ENCODE data around the gene ARHGAP24. TPM values are rescaled to one million over a fixed set of nuclear protein-coding genes. Genes with fewer than 3 reads are reported as not detected.
"Not testable (repeated sequence)": the region's sequence is repeated elsewhere in the genome, so short reads cannot be mapped to it uniquely, and the experiment has no call there.

ARHGAP24 gene
- total and polyA plus RNA-seq, 4 donors, result 10.0 to 79.4 (median 21.6) TPM

DNA sequence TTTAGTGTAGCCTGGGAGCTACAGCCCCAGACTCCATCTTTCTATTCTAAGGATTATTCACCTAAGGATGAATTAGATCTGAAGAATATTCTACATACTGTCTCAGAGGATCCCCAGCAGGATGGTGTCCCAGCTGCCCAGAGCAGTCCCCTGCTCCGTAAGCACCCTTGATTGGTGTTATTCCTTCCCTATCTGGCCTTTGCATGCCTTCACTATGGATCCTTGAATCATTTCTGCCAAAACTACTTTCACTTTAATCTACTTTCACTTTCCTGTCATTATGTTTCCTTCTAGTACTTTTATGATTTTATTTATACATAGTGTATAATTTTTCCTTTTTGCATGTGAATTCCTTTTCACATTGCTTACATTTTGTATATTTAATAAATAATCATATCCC, 39.2 kb downstream of the ARHGAP24 start:
- no peak for ATAC-seq (ENCODE audit: insufficient read depth, low FRiP score)
- Histone ChIP-seq H3K4me3 (no peak overlapping the region), H3K9ac (ENCODE audit: insufficient read depth in 1 of 2, low read length in 2 of 2) (peak overlapping the region in 1 of 2 donors; percentile 58)

DNA sequence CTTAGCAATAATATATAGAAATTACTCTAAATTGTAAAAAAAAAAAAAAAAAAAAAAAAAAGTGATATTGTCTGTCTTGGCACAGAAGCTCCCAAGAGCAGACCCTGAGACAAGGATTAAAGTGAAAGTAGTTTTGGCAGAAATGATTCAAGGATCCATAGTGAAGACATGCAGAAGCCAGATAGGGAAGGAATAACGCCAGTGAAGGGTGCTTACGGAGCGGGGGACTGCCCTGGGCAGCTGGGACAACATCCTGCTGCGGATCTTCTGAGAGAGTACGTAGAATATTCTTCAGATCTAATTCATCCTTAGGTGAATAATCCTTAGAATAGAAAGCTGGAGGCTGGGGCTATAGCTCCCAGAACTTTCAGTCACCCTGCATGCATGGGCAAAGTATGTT, 39.8 kb downstream of the ARHGAP24 start:
- TF ChIP-seq, protein P1, sequence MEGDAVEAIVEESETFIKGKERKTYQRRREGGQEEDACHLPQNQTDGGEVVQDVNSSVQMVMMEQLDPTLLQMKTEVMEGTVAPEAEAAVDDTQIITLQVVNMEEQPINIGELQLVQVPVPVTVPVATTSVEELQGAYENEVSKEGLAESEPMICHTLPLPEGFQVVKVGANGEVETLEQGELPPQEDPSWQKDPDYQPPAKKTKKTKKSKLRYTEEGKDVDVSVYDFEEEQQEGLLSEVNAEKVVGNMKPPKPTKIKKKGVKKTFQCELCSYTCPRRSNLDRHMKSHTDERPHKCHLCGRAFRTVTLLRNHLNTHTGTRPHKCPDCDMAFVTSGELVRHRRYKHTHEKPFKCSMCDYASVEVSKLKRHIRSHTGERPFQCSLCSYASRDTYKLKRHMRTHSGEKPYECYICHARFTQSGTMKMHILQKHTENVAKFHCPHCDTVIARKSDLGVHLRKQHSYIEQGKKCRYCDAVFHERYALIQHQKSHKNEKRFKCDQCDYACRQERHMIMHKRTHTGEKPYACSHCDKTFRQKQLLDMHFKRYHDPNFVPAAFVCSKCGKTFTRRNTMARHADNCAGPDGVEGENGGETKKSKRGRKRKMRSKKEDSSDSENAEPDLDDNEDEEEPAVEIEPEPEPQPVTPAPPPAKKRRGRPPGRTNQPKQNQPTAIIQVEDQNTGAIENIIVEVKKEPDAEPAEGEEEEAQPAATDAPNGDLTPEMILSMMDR (IDR thresholded peaks at IDR 0.05; ENCODE audit: control extremely low read depth, extremely low read depth), result no peak
- ATAC-seq (ENCODE audit: insufficient read depth, low FRiP score), result no peak
- Histone ChIP-seq H3K4me1 (ENCODE audit: control insufficient read depth in 5 of 5, insufficient read depth in 5 of 5, low read length in 5 of 5) (peaks cover 0 to 15% (median 3%) of the 10 kb centered on the region in 5 donors), H3K27ac (ENCODE audit: low read depth in 1 of 2, low read length in 1 of 2) (no peak overlapping the region), H3K4me3 (no peak overlapping the region), H3K27me3 (ENCODE audit: control insufficient read depth in 3 of 3, insufficient read depth in 3 of 3, low read length in 2 of 3) (no peaks in the 10 kb centered on the region), H3K36me3 (ENCODE audit: control insufficient read depth in 4 of 4, insufficient read depth in 4 of 4, low read length in 4 of 4) (no peaks in the 10 kb centered on the region), H3K9ac (ENCODE audit: insufficient read depth in 1 of 2, low read length in 2 of 2) (no peak overlapping the region), H3K9me3 (ENCODE audit: control insufficient read depth in 4 of 4, insufficient read depth in 3 of 4, low read length in 3 of 4) (no peaks in the 10 kb centered on the region)
- no peak for DNase-seq
- WGBS, 2 donors, result 82 to 85% methylated on average over 5 of the region's 5 CpGs

More for the DNA sequence above, 39.2 kb downstream of the ARHGAP24 start:
- WGBS, 2 donors, result 39 to 76% methylated on average over 1 of the region's 1 CpG
- no peaks in the 10 kb centered on the region for H3K9me3 ChIP-seq (ENCODE audit: control insufficient read depth in 4 of 4, insufficient read depth in 3 of 4, low read length in 3 of 4)
- H3K4me1 ChIP-seq (ENCODE audit: control insufficient read depth in 5 of 5, insufficient read depth in 5 of 5, low read length in 5 of 5), result peaks cover 0 to 16% (median 3%) of the 10 kb centered on the region in 5 donors
- H3K36me3 ChIP-seq (ENCODE audit: control insufficient read depth in 4 of 4, insufficient read depth in 4 of 4, low read length in 4 of 4), result no peaks in the 10 kb centered on the region
- no peak for DNase-seq
- peak overlapping the region in 1 of 2 donors; percentile 47 for H3K27ac ChIP-seq (ENCODE audit: low read depth in 1 of 2, low read length in 1 of 2)
- TF ChIP-seq, protein P1 (IDR thresholded peaks at IDR 0.05; ENCODE audit: control extremely low read depth, extremely low read depth), result no peak
- no peaks in the 10 kb centered on the region for H3K27me3 ChIP-seq (ENCODE audit: control insufficient read depth in 3 of 3, insufficient read depth in 3 of 3, low read length in 2 of 3)

DNA sequence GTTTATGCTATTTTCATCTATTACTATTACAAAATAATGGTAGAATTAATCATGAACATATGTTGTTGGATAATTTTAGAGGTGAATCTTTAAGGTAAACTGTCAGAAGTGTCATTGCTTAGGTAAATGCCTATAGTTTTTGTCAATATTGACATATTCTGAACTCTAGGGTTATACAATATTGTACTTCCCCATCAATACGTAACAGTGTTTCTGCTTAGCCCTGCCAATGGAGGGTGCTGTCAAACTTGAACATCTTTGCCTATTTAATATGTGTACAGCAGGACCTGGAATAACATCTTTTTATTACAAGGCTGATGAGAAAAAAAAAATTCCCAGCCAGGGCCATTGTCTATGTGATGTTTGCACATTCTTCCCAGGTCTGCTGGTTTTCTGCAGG, 40.8 kb downstream of the ARHGAP24 start:
- 0 to 15% methylated on average over 1 of the region's 1 CpG for WGBS, 2 donors
- Histone ChIP-seq H3K36me3 (ENCODE audit: control insufficient read depth in 4 of 4, insufficient read depth in 4 of 4, low read length in 4 of 4) (no peaks in the 10 kb centered on the region), H3K27me3 (ENCODE audit: control insufficient read depth in 3 of 3, insufficient read depth in 3 of 3, low read length in 2 of 3) (no peaks in the 10 kb centered on the region), H3K27ac (ENCODE audit: low read depth in 1 of 2, low read length in 1 of 2) (no peak overlapping the region), H3K4me1 (ENCODE audit: control insufficient read depth in 5 of 5, insufficient read depth in 5 of 5, low read length in 5 of 5) (peaks cover 0 to 10% (median 0%) of the 10 kb centered on the region in 5 donors), H3K9ac (ENCODE audit: insufficient read depth in 1 of 2, low read length in 2 of 2) (no peak overlapping the region), H3K4me3 (no peak overlapping the region), H3K9me3 (ENCODE audit: control insufficient read depth in 4 of 4, insufficient read depth in 3 of 4, low read length in 3 of 4) (no peaks in the 10 kb centered on the region)
- TF ChIP-seq, protein P1 (IDR thresholded peaks at IDR 0.05; ENCODE audit: control extremely low read depth, extremely low read depth), result no peak
- ATAC-seq (ENCODE audit: insufficient read depth, low FRiP score), result no peak
- DNase-seq, result no peak

DNA sequence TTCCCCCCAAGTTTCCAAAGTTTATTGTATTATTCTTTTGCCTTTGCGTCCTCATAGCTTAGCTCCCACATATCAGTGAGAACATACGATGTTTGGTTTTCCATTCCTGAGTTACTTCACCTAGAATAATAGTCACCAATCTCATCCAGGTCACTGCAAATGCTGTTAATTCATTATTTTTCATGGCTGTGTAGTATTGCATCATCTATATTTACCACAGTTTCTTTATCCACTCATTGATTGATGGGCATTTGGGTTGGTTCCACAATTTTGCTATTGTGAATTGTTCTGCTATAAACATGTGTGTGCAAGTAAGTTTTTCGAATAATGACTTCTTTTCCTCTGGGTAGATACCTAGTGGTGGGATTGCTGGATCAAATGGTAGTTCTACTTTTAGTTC, 43.6 kb downstream of the ARHGAP24 start:
- not testable (repeated sequence) for ATAC-seq (ENCODE audit: insufficient read depth, low FRiP score); H3K27me3 ChIP-seq (ENCODE audit: control insufficient read depth in 3 of 3, insufficient read depth in 3 of 3, low read length in 2 of 3); H3K4me3 ChIP-seq; H3K27ac ChIP-seq (ENCODE audit: low read depth in 1 of 2, low read length in 1 of 2); H3K9ac ChIP-seq (ENCODE audit: insufficient read depth in 1 of 2, low read length in 2 of 2); H3K36me3 ChIP-seq (ENCODE audit: control insufficient read depth in 4 of 4, insufficient read depth in 4 of 4, low read length in 4 of 4); H3K9me3 ChIP-seq (ENCODE audit: control insufficient read depth in 4 of 4, insufficient read depth in 3 of 4, low read length in 3 of 4); DNase-seq
- H3K4me1 ChIP-seq (ENCODE audit: control insufficient read depth in 5 of 5, insufficient read depth in 5 of 5, low read length in 5 of 5), result peaks cover 0 to 14% (median 0%) of the 10 kb centered on the region in 5 donors
- 77 to 94% methylated on average over 3 of the region's 3 CpGs for WGBS, 2 donors

Data from lung (tissue), 12 donors.